ENCODE measurements around the gene CTDSPL.
A peak's percentile ranks its signal among the peaks of the same experiment; 100 is the strongest.

CTDSPL gene

GRCh38 chr3:37943631-37944314 lies 82.1 kb downstream of the CTDSPL start:
- DNase-seq (ENCODE audit: low read depth): no peak

- DNase-seq (ENCODE audit: low read depth): no peak
Measured at GRCh38 chr3:37944391-37944842, 82.7 kb downstream of the CTDSPL start.

DNA sequence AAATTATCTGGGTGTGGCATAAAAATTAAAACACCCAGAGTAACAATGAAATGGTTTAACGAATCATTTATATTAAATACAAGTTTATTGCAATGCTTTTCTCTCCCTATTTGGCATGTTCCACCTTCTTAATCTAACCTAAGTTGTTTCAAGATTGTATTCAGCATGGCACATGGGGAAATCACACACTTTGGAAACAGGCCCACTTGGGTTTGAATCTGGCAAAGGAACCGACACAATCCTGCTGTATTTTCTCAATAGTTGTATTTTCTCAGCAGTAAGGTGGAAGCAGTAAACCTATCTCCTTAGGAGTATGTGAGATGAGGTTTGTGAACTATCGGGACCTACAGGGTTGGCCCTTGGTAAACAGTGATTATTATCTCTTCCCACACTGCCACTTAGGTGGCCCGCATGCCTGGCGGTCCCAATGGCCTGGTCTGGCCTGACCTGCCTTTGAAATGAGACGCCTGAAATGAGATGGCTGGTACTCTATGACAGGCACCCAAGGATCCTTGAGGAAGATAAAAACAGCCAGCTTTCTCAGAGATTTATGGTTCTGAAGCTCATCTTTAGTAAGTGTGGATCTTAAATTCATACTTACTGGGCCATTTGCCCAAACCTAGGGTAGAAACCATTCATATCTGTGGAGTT lies 83.6 kb downstream of the CTDSPL start:
- no peak for DNase-seq (ENCODE audit: low read depth)

DNA sequence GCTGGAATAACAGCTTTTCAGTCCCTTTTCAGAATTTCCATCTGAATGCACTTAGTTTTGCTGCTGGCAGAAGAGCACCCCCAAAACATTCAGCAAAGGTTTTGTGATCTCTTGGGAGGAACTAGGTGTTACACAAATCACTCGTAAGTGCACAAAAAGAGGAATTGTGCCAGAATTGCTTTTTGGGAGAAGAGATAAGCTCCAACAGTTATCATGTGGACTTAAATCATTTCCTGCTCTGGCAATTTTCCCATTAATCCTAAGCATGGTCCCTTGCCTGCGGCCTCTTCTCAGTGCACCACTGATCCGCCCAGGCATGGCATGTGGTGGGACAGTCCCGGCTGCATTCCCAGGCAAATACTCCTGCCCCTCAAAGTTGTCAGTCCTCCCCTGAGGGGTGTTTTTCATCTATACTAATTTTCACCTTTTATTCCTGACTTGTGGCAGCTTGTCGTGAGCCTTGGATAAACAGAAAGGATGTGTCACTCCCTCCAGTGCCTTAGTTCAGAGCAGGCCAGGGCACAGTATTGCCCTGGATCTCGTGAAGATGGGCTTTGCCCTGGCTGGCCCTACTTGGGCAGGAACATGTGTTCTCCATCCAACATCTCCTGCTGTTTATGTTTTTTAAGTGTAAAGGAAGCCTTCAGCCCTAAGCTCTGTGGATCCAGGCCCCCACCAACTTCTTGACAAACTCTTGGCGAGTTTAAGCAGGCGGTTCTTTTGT lies 84.3 kb downstream of the CTDSPL start:
- no peak for DNase-seq (ENCODE audit: low read depth)

- no peak for DNase-seq (ENCODE audit: low read depth)
Measured at GRCh38 chr3:37946531-37946889, 84.8 kb downstream of the CTDSPL start.

DNA sequence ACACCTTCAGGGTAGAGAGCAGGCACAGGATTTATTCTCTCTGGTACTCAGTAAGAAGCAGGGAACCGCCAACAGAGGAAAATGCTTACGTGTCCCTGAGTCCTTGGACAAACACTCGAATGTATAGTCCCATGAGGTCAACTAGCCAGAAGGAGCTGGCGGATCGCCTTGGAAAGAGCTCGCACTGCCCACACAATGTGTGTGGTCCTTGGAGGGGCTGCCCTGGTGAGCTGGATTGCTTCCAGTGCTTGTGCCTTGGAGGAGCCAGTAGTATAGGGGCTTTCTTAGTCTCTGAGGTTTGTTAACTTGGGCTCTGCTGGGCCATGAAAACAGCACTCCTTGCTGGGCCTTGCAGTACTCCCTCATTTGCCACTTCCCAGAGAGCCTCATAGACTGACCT lies 88.2 kb downstream of the CTDSPL start:
- DNase-seq (ENCODE audit: low read depth): no peak

GRCh38 chr3:37952564-37952963 lies 90.9 kb downstream of the CTDSPL start:
- no peak for DNase-seq (ENCODE audit: low read depth)

GRCh38 chr3:37953226-37953625 lies 91.5 kb downstream of the CTDSPL start:
- no peak for DNase-seq (ENCODE audit: low read depth)

- DNase-seq (ENCODE audit: low read depth): no peak
Measured at GRCh38 chr3:37953707-37954394, 92.2 kb downstream of the CTDSPL start.

DNA sequence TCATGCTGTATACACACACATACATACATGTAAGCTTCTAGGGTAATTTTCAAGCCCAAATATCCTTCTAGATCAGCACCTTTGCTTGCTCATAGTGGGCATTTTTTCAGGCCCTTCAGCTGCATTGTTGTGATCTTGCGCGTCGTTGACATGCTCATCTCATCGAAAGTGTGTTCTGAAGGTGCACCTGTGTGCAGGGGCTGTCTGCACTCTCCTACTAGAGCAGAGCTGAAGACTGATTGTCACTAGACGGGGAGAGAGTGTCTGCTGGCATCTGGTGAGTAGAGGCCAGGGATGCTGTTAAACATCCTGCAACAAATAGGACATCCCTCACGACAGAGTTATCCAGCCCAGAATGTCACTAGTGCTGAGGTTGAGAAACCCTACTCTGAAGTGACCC lies 93.2 kb downstream of the CTDSPL start:
- no peak for DNase-seq (ENCODE audit: low read depth)

GRCh38 chr3:37955918-37956707 lies 94.4 kb downstream of the CTDSPL start:
- no peak for DNase-seq (ENCODE audit: low read depth)

DNA sequence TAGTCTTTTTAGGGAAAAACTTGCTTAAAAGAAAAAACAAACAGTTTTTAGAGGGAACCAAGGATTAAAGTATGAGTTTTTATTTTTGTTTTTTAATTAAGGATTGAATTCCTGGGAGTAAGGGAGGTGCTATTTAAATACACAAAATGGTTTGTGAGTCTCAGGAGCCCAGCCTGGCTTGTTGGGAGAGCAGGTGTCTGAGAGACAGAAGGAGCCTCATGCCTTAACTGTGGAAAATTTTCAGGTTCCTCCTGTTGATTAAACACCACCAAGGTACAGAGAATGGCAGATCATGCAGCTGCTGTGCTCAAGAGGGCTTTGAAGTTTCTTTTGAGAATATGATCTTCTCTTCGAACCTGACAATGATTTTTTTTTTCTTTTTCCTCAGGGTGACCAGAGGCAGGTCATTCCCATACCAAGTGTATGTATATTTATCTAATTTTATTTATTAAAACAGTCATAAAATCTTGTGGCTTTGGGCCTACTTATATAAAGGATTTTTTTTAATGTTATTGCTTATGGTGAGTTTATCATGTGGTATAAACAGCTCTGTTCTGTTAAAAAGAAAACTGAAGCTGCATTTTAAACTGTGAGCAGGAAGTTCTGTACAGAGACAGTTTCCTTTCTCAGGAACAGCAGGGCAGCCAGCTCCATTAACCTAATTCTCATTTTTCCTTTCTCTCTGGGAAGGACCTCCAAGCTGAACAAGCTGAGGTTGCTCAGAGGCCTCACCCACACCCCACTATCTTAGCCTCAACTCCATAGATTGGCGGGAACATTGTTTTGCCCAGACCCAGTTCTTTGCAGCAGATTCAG lies 95.3 kb downstream of the CTDSPL start:
- no peak for DNase-seq (ENCODE audit: low read depth)

DNA sequence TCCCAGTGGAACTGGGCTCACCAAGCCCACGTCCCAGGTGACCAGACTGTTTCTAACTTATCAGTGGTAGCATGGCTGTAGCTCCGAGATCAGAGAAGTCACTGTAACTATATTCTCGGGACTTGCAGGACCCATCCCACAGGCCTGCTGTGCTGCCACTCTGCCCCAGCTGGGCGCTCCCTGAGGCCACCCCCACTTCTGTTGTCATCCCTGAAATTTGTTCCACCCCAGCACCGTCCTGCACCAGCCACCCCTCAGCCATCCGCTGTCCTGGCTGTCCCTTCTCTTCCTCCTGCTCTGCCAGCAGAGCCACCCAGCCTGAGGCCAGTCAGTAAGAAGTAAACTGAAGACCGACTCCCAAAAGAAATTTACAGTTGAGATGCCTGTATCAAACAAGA lies 95.9 kb downstream of the CTDSPL start:
- no peak for DNase-seq (ENCODE audit: low read depth)

DNA sequence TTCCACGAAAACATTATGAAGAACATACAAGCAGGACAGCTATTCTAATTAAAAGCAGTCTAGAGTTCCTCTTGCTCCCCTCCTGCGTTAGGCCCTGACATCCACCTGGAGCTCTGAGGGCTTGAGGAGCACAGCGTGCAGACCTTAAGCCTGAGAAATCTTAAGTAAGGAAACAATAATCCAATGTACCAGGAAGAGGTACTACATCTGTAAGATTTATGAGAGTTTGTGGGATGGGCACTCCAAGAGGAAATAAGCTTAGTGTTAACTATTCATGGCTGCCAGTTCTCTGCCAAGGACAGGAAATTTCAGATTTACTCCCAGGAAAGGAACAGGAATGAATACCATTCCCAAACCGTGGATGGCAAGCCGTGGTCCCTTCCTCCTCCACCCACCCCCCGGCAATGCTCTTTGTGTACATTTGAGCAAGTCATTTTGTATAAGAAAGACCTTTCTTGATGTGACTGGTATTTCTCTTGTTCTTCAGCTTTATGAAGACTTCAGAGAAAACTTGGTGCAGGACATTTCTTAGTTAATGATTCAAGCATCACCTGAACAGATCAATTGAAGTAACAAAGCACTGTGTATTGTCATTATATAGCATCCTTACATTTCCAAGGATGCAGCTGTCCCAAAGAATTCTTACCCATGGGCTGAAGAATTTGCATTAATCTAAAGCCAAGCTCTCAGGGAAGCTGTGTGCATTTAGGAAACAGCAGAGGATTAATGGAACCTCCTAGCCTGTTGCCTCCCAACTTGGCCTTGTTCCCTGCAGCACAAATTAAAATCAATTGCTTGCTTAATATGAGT lies 100.1 kb downstream of the CTDSPL start:
- no peak for DNase-seq (ENCODE audit: low read depth)

DNA sequence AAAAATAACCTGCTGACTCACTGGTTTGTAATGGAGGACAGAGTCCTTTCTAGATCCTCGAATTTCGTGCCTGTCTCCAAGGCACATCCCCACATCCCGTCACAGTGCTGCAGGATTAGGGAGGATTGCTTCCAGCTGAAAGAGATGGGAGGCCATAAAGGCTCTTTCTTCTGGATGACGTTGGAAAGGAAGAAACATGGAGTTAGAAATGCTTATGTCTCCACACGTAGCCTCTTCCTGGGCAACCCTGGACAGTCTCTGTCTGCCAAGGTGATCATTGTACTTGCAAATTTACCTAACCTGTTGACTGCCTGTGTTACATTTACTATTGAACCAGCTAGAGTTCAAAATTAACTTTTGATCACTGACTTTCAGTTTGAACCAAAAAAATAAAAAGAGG lies 101.3 kb downstream of the CTDSPL start:
- DNase-seq (ENCODE audit: low read depth): no peak

DNA sequence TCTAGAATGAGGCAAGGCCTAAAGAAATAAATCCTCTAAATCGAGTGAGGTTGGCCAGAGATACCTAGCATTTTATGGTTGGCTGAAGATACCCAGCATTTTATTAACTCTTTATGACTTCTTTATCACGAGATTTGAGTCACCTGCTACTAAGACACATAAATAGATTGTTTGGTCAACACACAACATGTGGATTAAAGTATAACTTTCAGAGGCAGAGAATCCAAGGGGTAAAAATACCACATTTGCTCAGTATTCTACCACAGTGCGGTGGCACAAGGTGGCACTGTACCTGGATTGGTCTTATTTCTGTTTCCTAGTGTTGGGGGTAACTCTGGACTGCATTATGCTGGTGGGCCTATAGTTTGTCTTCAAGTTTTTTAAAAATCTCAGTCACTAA lies 102.0 kb downstream of the CTDSPL start:
- no peak for DNase-seq (ENCODE audit: low read depth)

GRCh38 chr3:37964146-37964545 lies 102.5 kb downstream of the CTDSPL start:
- DNase-seq (ENCODE audit: low read depth): no peak

GRCh38 chr3:37964716-37965115 lies 103.0 kb downstream of the CTDSPL start:
- no peak for DNase-seq (ENCODE audit: low read depth)

DNA sequence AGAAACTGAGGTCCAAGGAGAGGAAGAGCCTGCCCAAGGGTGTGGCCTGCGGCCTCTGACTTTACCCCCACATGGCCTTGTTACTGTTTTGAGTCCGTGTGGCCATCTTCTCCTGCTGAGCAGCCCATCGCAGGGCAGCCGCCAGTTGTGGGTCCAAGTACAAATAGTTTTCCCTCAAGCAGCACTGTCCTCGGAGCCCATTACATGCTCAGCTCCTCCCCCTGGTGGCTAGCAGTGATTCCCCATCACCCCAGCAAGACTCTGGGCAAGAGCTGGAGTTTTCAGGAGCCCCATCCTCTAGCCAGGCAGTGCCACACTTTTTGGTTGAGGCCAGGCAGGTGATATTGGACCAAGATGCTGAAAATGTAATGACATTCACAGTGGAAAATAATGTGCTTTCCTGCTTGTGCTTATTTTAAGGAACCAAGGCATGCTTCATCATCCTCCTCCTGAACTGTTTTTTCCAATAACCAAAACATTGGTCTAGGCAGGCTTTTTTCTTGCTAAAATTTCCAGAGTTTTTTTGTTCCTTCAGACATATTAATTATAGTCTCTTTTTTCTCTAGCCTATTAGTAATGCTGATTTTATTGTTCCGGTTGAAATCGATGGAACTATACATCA lies 105.7 kb downstream of the CTDSPL start:
- DNase-seq (ENCODE audit: low read depth): peak; percentile 25

DNA sequence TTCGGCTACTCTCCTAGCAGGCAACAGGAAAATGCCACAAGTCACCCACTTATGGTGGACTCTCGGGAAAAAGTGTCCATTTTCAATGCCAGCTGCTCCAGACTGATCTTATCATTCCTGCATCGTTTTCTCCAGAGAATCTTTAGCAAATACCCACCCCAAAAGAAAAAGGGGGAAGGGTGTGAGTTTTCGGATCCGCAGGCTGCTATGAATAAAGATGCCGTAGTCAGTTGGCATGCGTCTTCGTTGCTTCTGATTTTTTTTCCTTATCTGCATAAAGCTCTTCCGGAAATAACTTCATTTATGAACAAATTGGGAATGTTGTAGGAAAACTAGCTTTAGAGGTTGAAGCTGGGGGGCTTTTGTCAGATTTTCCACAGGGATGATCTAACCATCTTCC lies 106.5 kb downstream of the CTDSPL start:
- DNase-seq (ENCODE audit: low read depth): no peak

Data from stimulated activated CD8-positive, alpha-beta memory T cell treated with anti-CD3 and anti-CD28 coated beads, Interleukin-7, amount 100 ng/mL, for 24 hours (primary cell).